Keratinocyte (primary cell): ENCODE data around the gene ZNF70. TPM values are rescaled to one million over a fixed set of nuclear protein-coding genes. Genes with fewer than 3 reads are reported as not detected.

Experiments
- DNase-seq: peaks from one replicate; pipeline ENCODE4 v3.0.0-alpha.2; 2011; ENCODE audit warnings: low read depth, missing footprints, low spot score
- FAIRE-seq: peaks from 2 replicates; lab custom pipeline; 2011; peaks lifted over from hg19 to GRCh38; lab: Jason Lieb, UNC
- H2AFZ ChIP-seq: 2 replicates; pipeline ENCODE4 v1.6.0; 2012; ENCODE audit warnings: low read length, control low read depth, inconsistent platforms; ENCODE audit not compliant: control insufficient read depth
- H3K27ac ChIP-seq: 2 replicates; pipeline ENCODE4 v1.5.1; 2011; ENCODE audit warnings: low read length; ENCODE audit not compliant: control insufficient read depth, insufficient read depth
- H3K27me3 ChIP-seq: 3 replicates; pipeline ENCODE4 v1.6.0; 2011; ENCODE audit warnings: low read length; ENCODE audit not compliant: control insufficient read depth, insufficient read depth; ENCODE audit errors: extremely low read depth
- H3K36me3 ChIP-seq, 2 experiments: 2 replicates in 1 of 2; 3 replicates in 1 of 2; pipeline ENCODE4 v1.5.1; 2011; ENCODE audit warnings: low read length in 2 of 2, mild to moderate bottlenecking in 1 of 2; ENCODE audit not compliant: control insufficient read depth in 2 of 2, insufficient read depth in 2 of 2; ENCODE audit errors: extremely low read depth in 1 of 2
- H3K4me1 ChIP-seq: 3 replicates; pipeline ENCODE4 v1.5.1; 2011; ENCODE audit warnings: low read length; ENCODE audit not compliant: control insufficient read depth, insufficient read depth; ENCODE audit errors: extremely low read depth
- H3K4me2 ChIP-seq: 3 replicates; pipeline ENCODE4 v1.6.0; 2011; ENCODE audit warnings: low read depth, low read length; ENCODE audit not compliant: control insufficient read depth, insufficient read depth; ENCODE audit errors: extremely low read depth
- H3K4me3 ChIP-seq, 3 experiments: fragments of 200-600 bp in 1 of 3; sonication (generic) in 1 of 3; 2 replicates in 2 of 3; 3 replicates in 1 of 3; pipeline ENCODE4 v1.5.1; 2011 to 2016; ENCODE audit warnings: low read length in 3 of 3, mild to moderate bottlenecking in 3 of 3, control low read depth in 2 of 3, inconsistent platforms in 1 of 3, low read depth in 1 of 3, mixed read lengths in 1 of 3, mixed run types in 1 of 3, moderate library complexity in 1 of 3; ENCODE audit not compliant: control insufficient read depth in 2 of 3, insufficient read depth in 2 of 3; ENCODE audit errors: extremely low read depth in 1 of 3
- H3K79me2 ChIP-seq: 2 replicates; pipeline ENCODE4 v1.6.0; 2012; ENCODE audit warnings: low read length; ENCODE audit not compliant: control insufficient read depth, insufficient read depth
- H3K9ac ChIP-seq: 3 replicates; pipeline ENCODE4 v1.6.0; 2011; ENCODE audit warnings: low read length; ENCODE audit not compliant: control insufficient read depth, insufficient read depth; ENCODE audit errors: extremely low read depth
- H3K9me1 ChIP-seq: 3 replicates; pipeline ENCODE4 v1.6.0; 2011; ENCODE audit warnings: low read length; ENCODE audit not compliant: control insufficient read depth, insufficient read depth; ENCODE audit errors: extremely low read depth
- H3K9me3 ChIP-seq: 2 replicates; pipeline ENCODE4 v1.5.1; 2012; ENCODE audit warnings: low read depth, low read length; ENCODE audit not compliant: control insufficient read depth
- H4K20me1 ChIP-seq: 3 replicates; pipeline ENCODE4 v1.6.0; 2011; ENCODE audit warnings: low read length; ENCODE audit not compliant: control insufficient read depth, insufficient read depth; ENCODE audit errors: extremely low read depth
- CTCF ChIP-seq, 3 experiments: IDR thresholded peaks in 1 of 3; conservative IDR thresholded peaks in 1 of 3; optimal IDR thresholded peaks in 1 of 3; 2 replicates in 2 of 3; 3 replicates in 1 of 3; pipeline versions ENCODE3 to v1.5.1; 2011; ENCODE audit warnings: low read length in 3 of 3, mild to moderate bottlenecking in 3 of 3, moderate library complexity in 2 of 3, control low read depth in 1 of 3, inconsistent platforms in 1 of 3; ENCODE audit not compliant: insufficient read depth in 2 of 3; ENCODE audit errors: extremely low read depth in 1 of 3
- EZH2 ChIP-seq: IDR thresholded peaks from one replicate; pipeline ENCODE4 v1.6.1; 2012; ENCODE audit warnings: inconsistent platforms, mild to moderate bottlenecking, low read length, moderate library complexity
- dilution Hi-C: fragments of 300-500 bp; cut with MboI; formaldehyde crosslinking; loops from one replicate; pipeline ENCODE4 v1.7.0; 2020; ENCODE audit warnings: low sequenced_read_pairs; ENCODE audit not compliant: extremely low pct_ligation_motif_present
- polyA plus RNA-seq, 5 experiments: library from polyadenylated mRNA; depleted of rRNA in 3 of 5; stranded (reverse) in 3 of 5; stranded (forward) in 1 of 5; unstranded in 1 of 5; fragments of >200 nt; gene quantifications; 1 replicate in 1 of 5; 2 replicates in 3 of 5; 3 replicates in 1 of 5; pipeline versions ENCODE4 v1.2.1 to v1.2.3, GENCODE V29; 2011 to 2012; ENCODE audit warnings: missing spikeins in 2 of 5, low read depth in 1 of 5, low replicate concordance in 1 of 5

Gene ZNF70
- polyA plus RNA-seq, 1 donor (not counting 4 experiments of a cell fraction or from before 2014, with no cell fraction given), result 0.55 TPM

DNA sequence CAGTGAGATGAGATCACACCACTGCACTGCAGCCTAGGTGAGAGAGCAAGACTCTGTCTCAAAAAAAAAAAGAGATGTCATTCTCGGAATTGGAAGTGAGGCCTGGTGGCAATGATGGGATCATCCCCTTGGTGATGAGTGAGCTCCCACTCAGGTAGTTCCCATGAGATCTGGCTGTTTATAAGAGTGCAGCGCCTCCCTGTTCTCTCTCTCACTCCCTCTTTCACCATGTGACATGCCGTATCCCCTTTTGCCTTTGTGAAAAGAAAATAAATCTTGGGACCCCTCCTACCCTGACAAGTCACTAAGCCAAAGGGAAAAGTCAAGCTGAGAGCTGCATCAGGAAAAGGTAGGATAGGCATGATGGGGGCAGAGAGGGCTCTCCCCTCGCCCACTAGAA, 28.8 kb downstream of the ZNF70 start:
- no peak for DNase-seq
- Histone ChIP-seq H3K4me3 (no peak overlapping the region), H3K27me3 (no peaks in the 10 kb centered on the region), H4K20me1 (no peaks in the 10 kb centered on the region), H3K79me2 (no peaks in the 10 kb centered on the region), H3K4me2 (no peak overlapping the region), H2AFZ (no peak overlapping the region), H3K9me3 (no peaks in the 10 kb centered on the region), H3K9ac (no peak overlapping the region), H3K27ac (no peak overlapping the region), H3K4me1 (no peaks in the 10 kb centered on the region), H3K36me3 (no peaks in the 10 kb centered on the region), H3K9me1 (no peaks in the 10 kb centered on the region)
- no peak for TF ChIP-seq EZH2
- FAIRE-seq, result no peak
- dilution Hi-C loops, result no loop called here

DNA sequence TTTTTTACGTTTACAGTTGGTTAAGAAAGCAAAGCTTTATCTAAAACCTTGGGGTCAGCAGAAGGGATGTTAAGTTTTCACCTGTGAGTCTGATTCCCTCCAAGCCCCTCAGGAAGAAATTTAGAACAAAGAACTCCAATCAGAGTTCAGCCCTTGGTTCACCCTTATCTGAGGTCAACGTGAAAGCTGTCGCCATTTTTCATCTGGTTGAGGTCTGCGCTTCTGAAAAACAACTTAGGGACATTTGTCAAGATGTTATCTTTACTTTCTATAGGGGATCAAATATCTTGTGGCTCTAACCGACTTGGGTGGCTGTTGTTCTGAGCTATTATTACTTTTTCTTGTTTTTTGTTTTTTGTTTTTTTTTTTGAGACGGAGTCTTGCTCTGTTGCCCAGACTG, 30.1 kb downstream of the ZNF70 start:
- H3K27me3 ChIP-seq, result no peaks in the 10 kb centered on the region
- TF ChIP-seq CTCF (optimal IDR thresholded peaks at IDR 0.05 in 1 of 3, IDR thresholded peaks at IDR 0.05 in 1 of 3, conservative IDR thresholded peaks at IDR 0.05 in 1 of 3; ENCODE audit: extremely low read depth in 1 of 3, insufficient read depth in 2 of 3, low read length in 3 of 3) (no peak), EZH2 (no peak)
- no peaks in the 10 kb centered on the region for H3K9me1 ChIP-seq
- no peak overlapping the region for H3K4me2 ChIP-seq
- no peak overlapping the region for H2AFZ ChIP-seq
- no peak overlapping the region for H3K9ac ChIP-seq
- no peaks in the 10 kb centered on the region for H4K20me1 ChIP-seq
- no peaks in the 10 kb centered on the region for H3K36me3 ChIP-seq
- FAIRE-seq, result no peak
- H3K4me3 ChIP-seq, result no peak overlapping the region
- no peak overlapping the region for H3K27ac ChIP-seq
- no peak for DNase-seq
- H3K9me3 ChIP-seq, result no peaks in the 10 kb centered on the region
- dilution Hi-C loops, result no loop called here
- H3K79me2 ChIP-seq, result peaks cover 7% of the 10 kb centered on the region
- H3K4me1 ChIP-seq, result no peaks in the 10 kb centered on the region
